H9 (cell line): ENCODE data around the gene PDE1C. TPM values are rescaled to one million over a fixed set of nuclear protein-coding genes. Genes with fewer than 3 reads are reported as not detected.

Experiments used
- DNase-seq: peaks from one replicate; pipeline ENCODE4 v3.0.0-alpha.2; 2017
- H2AFZ ChIP-seq: one replicate; pipeline ENCODE4 v1.6.1; 2013; ENCODE audit warnings: mild to moderate bottlenecking, low read length, control low read depth, moderate library complexity
- H2AK5ac ChIP-seq: 2 replicates; pipeline ENCODE4 v1.6.1; 2013; ENCODE audit warnings: low read length, control low read depth, mixed read lengths; ENCODE audit not compliant: insufficient read length
- H2BK120ac ChIP-seq: one replicate; pipeline ENCODE4 v1.6.1; 2013; ENCODE audit warnings: low read depth, mild to moderate bottlenecking, low read length, control low read depth, inconsistent platforms; ENCODE audit not compliant: poor library complexity, severe bottlenecking
- H2BK12ac ChIP-seq: 2 replicates; pipeline ENCODE4 v1.6.1; 2013; ENCODE audit warnings: low read length, control low read depth, mixed read lengths, low read depth; ENCODE audit not compliant: insufficient read length
- H2BK15ac ChIP-seq: 2 replicates; pipeline ENCODE4 v1.6.1; 2013; ENCODE audit warnings: low read depth, low read length, control low read depth
- H2BK20ac ChIP-seq: one replicate; pipeline ENCODE4 v1.6.1; 2013; ENCODE audit warnings: low read depth, mild to moderate bottlenecking, low read length, control low read depth, inconsistent platforms; ENCODE audit not compliant: poor library complexity, severe bottlenecking
- H2BK5ac ChIP-seq: 2 replicates; pipeline ENCODE4 v1.6.1; 2013; ENCODE audit warnings: low read length, control low read depth, mixed read lengths; ENCODE audit not compliant: insufficient read length
- H3K14ac ChIP-seq: 2 replicates; pipeline ENCODE4 v1.6.1; 2013; ENCODE audit warnings: low read length, control low read depth; ENCODE audit not compliant: insufficient read depth
- H3K18ac ChIP-seq: 2 replicates; pipeline ENCODE4 v1.6.1; 2013; ENCODE audit warnings: low read depth, mild to moderate bottlenecking, mixed read lengths, low read length, control low read depth; ENCODE audit not compliant: insufficient read length
- H3K23ac ChIP-seq: 2 replicates; pipeline ENCODE4 v1.6.1; 2013; ENCODE audit warnings: low read length, control low read depth, mixed read lengths, low read depth; ENCODE audit not compliant: insufficient read length
- H3K23me2 ChIP-seq: 2 replicates; pipeline ENCODE4 v1.6.1; 2013; ENCODE audit warnings: low read depth, mild to moderate bottlenecking, mixed read lengths, low read length, control low read depth; ENCODE audit not compliant: insufficient read length, poor library complexity, severe bottlenecking
- H3K27ac ChIP-seq: 2 replicates; pipeline ENCODE4 v1.5.1; 2013; ENCODE audit warnings: low read length, control low read depth, mixed read lengths, low read depth; ENCODE audit not compliant: insufficient read length
- H3K27me3 ChIP-seq: 2 replicates; pipeline ENCODE4 v1.6.1; 2013; ENCODE audit warnings: low read length, control low read depth, inconsistent platforms; ENCODE audit not compliant: insufficient read depth
- H3K4ac ChIP-seq: 2 replicates; pipeline ENCODE4 v1.6.1; 2013; ENCODE audit warnings: low read depth, mild to moderate bottlenecking, control low read depth, inconsistent platforms, low read length, moderate library complexity
- H3K4me1 ChIP-seq: 2 replicates; pipeline ENCODE4 v1.6.1; 2013; ENCODE audit warnings: low read length, control low read depth, inconsistent platforms; ENCODE audit not compliant: insufficient read depth
- H3K4me2 ChIP-seq: 2 replicates; pipeline ENCODE4 v1.6.1; 2013; ENCODE audit warnings: low read length, control low read depth, mixed read lengths; ENCODE audit not compliant: insufficient read length, insufficient read depth
- H3K56ac ChIP-seq: 2 replicates; pipeline ENCODE4 v1.6.1; 2013; ENCODE audit warnings: low read depth, mild to moderate bottlenecking, mixed read lengths, low read length, control low read depth; ENCODE audit not compliant: insufficient read length
- H3K79me1 ChIP-seq: 2 replicates; pipeline ENCODE4 v1.6.1; 2013; ENCODE audit warnings: low read depth, mild to moderate bottlenecking, moderate library complexity, low read length, control low read depth, inconsistent platforms; ENCODE audit not compliant: insufficient read depth, poor library complexity, severe bottlenecking
- H3K79me2 ChIP-seq: 2 replicates; pipeline ENCODE4 v1.6.1; 2013; ENCODE audit warnings: low read length, control low read depth, inconsistent platforms; ENCODE audit not compliant: insufficient read depth
- H3K9ac ChIP-seq: 2 replicates; pipeline ENCODE4 v1.6.1; 2013; ENCODE audit warnings: low read length, control low read depth, mixed read lengths; ENCODE audit not compliant: insufficient read length; ENCODE audit errors: extremely low read depth
- H3K9me3 ChIP-seq: one replicate; pipeline ENCODE4 v1.6.1; 2013; ENCODE audit warnings: low read depth, low read length, inconsistent platforms; ENCODE audit not compliant: control insufficient read depth
- H3T11ph ChIP-seq: one replicate; pipeline ENCODE4 v1.6.1; 2013; ENCODE audit warnings: mild to moderate bottlenecking, low read length, control low read depth, inconsistent platforms
- H4K20me1 ChIP-seq: one replicate; pipeline ENCODE4 v1.6.1; 2013; ENCODE audit not compliant: control insufficient read depth, insufficient read length, insufficient read depth
- H4K5ac ChIP-seq: 2 replicates; pipeline ENCODE4 v1.6.1; 2013; ENCODE audit warnings: low read depth, mild to moderate bottlenecking, mixed read lengths, low read length, control low read depth; ENCODE audit not compliant: insufficient read length
- H4K8ac ChIP-seq: replicated peaks from 2 replicates; pipeline ENCODE4 v1.6.1; 2013; ENCODE audit warnings: low read length, control low read depth, mixed read lengths, low read depth; ENCODE audit not compliant: insufficient read length
- H4K91ac ChIP-seq: 2 replicates; pipeline ENCODE4 v1.6.1; 2013; ENCODE audit warnings: low read depth, mild to moderate bottlenecking, moderate library complexity, mixed read lengths, low read length, control low read depth; ENCODE audit not compliant: insufficient read length
- H3K27ac Mint-ChIP-seq, 3 experiments: 2 replicates in 2 of 3; 3 replicates in 1 of 3; pipeline ENCODE4 v1.8.0; 2020 to 2021; ENCODE audit warnings: mixed read lengths in 3 of 3, mild to moderate bottlenecking in 1 of 3, moderate library complexity in 1 of 3
- H3K27me3 Mint-ChIP-seq: 2 replicates; pipeline ENCODE4 v1.8.0; 2021; ENCODE audit warnings: low read depth, mild to moderate bottlenecking, moderate library complexity, mixed read lengths
- H3K36me3 Mint-ChIP-seq, 3 experiments: 2 replicates in 2 of 3; 3 replicates in 1 of 3; pipeline ENCODE4 v1.8.0; 2020 to 2021; ENCODE audit warnings: low read depth in 3 of 3, mixed read lengths in 3 of 3; ENCODE audit not compliant: insufficient read depth in 1 of 3
- H3K4me1 Mint-ChIP-seq, 2 experiments: 2 replicates each; pipeline ENCODE4 v1.8.0; 2020; ENCODE audit warnings: mixed read lengths in 2 of 2
- H3K4me3 Mint-ChIP-seq, 2 experiments: 2 replicates in 1 of 2; 3 replicates in 1 of 2; pipeline ENCODE4 v1.8.0; 2020 to 2021; ENCODE audit warnings: mild to moderate bottlenecking in 2 of 2, mixed read lengths in 2 of 2, moderate library complexity in 1 of 2
- H3K9me3 Mint-ChIP-seq, 2 experiments: 2 replicates in 1 of 2; 3 replicates in 1 of 2; pipeline ENCODE4 v1.8.0; 2020; ENCODE audit warnings: mild to moderate bottlenecking in 2 of 2, mixed read lengths in 2 of 2, moderate library complexity in 1 of 2
- WGBS: extraction: QIAGEN DNeasy Blood & Tissue Kit; methylation state at CpG from one replicate; pipeline ENCODE4 v1.1.7; 2013; ENCODE audit warnings: missing lambda C conversion rate, low lambda C conversion rate, mixed read lengths; ENCODE audit not compliant: insufficient read length; ENCODE audit errors: extremely low coverage; 5-methylcytosine and 5-hydroxymethylcytosine counted together
- total RNA-seq: library from RNA; stranded (reverse); gene quantifications from 2 replicates; pipeline ENCODE4 v1.2.1, GENCODE V29; 2021
- TF ChIP-seq, protein P1 (sequence below): fragments of 200-600 bp; sonication (generic); conservative IDR thresholded peaks from 3 replicates; pipeline ENCODE4 v1.8.0; 2021; ENCODE audit warnings: antibody characterized with exemption, mild to moderate bottlenecking

PDE1C gene
- total RNA-seq, 1 experiment from 2014 or later, result 0.17 TPM

- H3K27me3 ChIP-seq, result no peaks in the 10 kb centered on the region; the same call in 1 of the 2 replicates
Observed at GRCh38 chr7:32091608-32092210, 21.5 kb upstream of the PDE1C start.

More at GRCh38 chr7:32091608-32092210, 21.5 kb upstream of the PDE1C start:
- TF ChIP-seq, protein P1, sequence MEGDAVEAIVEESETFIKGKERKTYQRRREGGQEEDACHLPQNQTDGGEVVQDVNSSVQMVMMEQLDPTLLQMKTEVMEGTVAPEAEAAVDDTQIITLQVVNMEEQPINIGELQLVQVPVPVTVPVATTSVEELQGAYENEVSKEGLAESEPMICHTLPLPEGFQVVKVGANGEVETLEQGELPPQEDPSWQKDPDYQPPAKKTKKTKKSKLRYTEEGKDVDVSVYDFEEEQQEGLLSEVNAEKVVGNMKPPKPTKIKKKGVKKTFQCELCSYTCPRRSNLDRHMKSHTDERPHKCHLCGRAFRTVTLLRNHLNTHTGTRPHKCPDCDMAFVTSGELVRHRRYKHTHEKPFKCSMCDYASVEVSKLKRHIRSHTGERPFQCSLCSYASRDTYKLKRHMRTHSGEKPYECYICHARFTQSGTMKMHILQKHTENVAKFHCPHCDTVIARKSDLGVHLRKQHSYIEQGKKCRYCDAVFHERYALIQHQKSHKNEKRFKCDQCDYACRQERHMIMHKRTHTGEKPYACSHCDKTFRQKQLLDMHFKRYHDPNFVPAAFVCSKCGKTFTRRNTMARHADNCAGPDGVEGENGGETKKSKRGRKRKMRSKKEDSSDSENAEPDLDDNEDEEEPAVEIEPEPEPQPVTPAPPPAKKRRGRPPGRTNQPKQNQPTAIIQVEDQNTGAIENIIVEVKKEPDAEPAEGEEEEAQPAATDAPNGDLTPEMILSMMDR, result no peak
- H3T11ph ChIP-seq, result no peak overlapping the region
- no peak overlapping the region for H2AK5ac ChIP-seq
- H3K79me1 ChIP-seq, result no peaks in the 10 kb centered on the region
- H2BK20ac ChIP-seq, result no peak overlapping the region
- H4K8ac ChIP-seq, result no peak overlapping the region
- H3K4me1 Mint-ChIP-seq, result no peaks in the 10 kb centered on the region
- peaks cover 25% of the 10 kb centered on the region for H3K27me3 Mint-ChIP-seq
- H3K14ac ChIP-seq, result no peak overlapping the region
- H2BK5ac ChIP-seq, result no peak overlapping the region
- H2BK12ac ChIP-seq, result no peak overlapping the region
- H3K4me2 ChIP-seq, result no peak overlapping the region
- no peaks in the 10 kb centered on the region for H4K20me1 ChIP-seq
- no peak overlapping the region for H2BK120ac ChIP-seq
- no peaks in the 10 kb centered on the region for H3K23me2 ChIP-seq
- H3K27ac ChIP-seq, result no peak overlapping the region
- no peak overlapping the region for H4K91ac ChIP-seq
- no peak overlapping the region for H2AFZ ChIP-seq
- DNase-seq, result no peak
- no peaks in the 10 kb centered on the region for H3K4me1 ChIP-seq
- H4K5ac ChIP-seq, result no peak overlapping the region
- H3K23ac ChIP-seq, result no peak overlapping the region
- H3K56ac ChIP-seq, result no peak overlapping the region
- no peak overlapping the region for H3K9ac ChIP-seq
- no peak overlapping the region for H3K27ac Mint-ChIP-seq
- H3K18ac ChIP-seq, result no peak overlapping the region
- no peak overlapping the region for H2BK15ac ChIP-seq
- no peaks in the 10 kb centered on the region for H3K79me2 ChIP-seq
- no peak overlapping the region for H3K4me3 Mint-ChIP-seq
- no peaks in the 10 kb centered on the region for H3K9me3 ChIP-seq
- WGBS, result no CpG with 5 or more reads among the region's 4 CpGs
- no peaks in the 10 kb centered on the region for H3K9me3 Mint-ChIP-seq
- H3K36me3 Mint-ChIP-seq, result no peaks in the 10 kb centered on the region
- no peak overlapping the region for H3K4ac ChIP-seq
